Tibial nerve (tissue), 4 donors: ENCODE measurements around the gene RNU7-1.

Source experiments
- CTCF ChIP-seq, 5 experiments: fragments of 200-600 bp in 3 of 5; fragments of 450-650 bp in 2 of 5; sonication (generic) in 3 of 5; IDR thresholded peaks; one replicate each; pipeline ENCODE4 v1.5.1; 2016 to 2019; ENCODE audit warnings: antibody characterized with exemption in 5 of 5, mild to moderate bottlenecking in 3 of 5, moderate library complexity in 2 of 5
- EP300 ChIP-seq, 2 donors: sonication (generic); formaldehyde crosslinking; IDR thresholded peaks; one replicate each; pipeline ENCODE4 v1.6.1; 2017; ENCODE audit warnings: antibody characterized with exemption in 2 of 2, mild to moderate bottlenecking in 1 of 2

GRCh38 chr12:6950811-6951540 lies 7.4 kb downstream of the RNU7-1 start, which contains the start of gene PTPN6:
- TF ChIP-seq CTCF (IDR thresholded peaks at IDR 0.05) (no peak), EP300 (IDR thresholded peaks at IDR 0.05) (no peak)
